GM13976 (cell line): ENCODE results near the gene BRIP1.

ENCODE experiments used
- DNase-seq: peaks from one replicate; pipeline ENCODE4 v3.0.0; 2012; ENCODE audit warnings: low spot score
- in situ Hi-C: fragments of 300-500 bp; cut with MboI; formaldehyde crosslinking; loops from one replicate; pipeline ENCODE4 v1.12.0; 2022; ENCODE audit warnings: low sequenced_read_pairs, mixed read lengths, inconsistent platforms; ENCODE audit not compliant: unreplicated experiment
- TF ChIP-seq, protein P1 (sequence below): IDR thresholded peaks from 2 replicates; pipeline ENCODE4 v1.5.1; 2012; ENCODE audit warnings: borderline replicate concordance, mild to moderate bottlenecking; ENCODE audit not compliant: insufficient read depth; ENCODE audit errors: extremely low read depth, missing control alignments, control extremely low read depth

The BRIP1 gene

DNA sequence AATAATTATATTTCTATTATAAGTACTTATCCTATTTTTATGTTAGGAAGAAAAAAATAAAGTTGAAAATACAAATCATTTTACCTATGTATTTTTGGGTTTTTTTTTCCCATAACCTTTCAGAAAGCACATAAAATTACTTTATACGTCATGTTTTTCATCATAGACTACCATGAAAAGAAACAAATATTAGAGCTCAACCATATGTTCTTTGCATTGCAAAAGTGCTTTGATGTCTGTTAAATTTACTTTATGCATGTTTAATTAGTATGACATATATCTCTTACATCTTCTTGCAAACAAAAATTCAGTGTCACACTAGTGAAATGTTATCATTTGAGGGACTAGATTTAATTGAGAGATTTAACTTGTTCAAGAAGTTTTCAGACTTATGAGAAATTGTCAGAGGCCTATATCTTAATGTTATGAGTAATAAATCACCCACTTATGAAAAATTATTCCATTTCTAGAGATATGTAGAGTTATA, 24.0 kb downstream of the BRIP1 start:
- in situ Hi-C loops: loop anchor here (25.0 kb wide), 1 partner anchor 427 kb away; no protein-coding TSS in a partner anchor
- TF ChIP-seq, protein P1, sequence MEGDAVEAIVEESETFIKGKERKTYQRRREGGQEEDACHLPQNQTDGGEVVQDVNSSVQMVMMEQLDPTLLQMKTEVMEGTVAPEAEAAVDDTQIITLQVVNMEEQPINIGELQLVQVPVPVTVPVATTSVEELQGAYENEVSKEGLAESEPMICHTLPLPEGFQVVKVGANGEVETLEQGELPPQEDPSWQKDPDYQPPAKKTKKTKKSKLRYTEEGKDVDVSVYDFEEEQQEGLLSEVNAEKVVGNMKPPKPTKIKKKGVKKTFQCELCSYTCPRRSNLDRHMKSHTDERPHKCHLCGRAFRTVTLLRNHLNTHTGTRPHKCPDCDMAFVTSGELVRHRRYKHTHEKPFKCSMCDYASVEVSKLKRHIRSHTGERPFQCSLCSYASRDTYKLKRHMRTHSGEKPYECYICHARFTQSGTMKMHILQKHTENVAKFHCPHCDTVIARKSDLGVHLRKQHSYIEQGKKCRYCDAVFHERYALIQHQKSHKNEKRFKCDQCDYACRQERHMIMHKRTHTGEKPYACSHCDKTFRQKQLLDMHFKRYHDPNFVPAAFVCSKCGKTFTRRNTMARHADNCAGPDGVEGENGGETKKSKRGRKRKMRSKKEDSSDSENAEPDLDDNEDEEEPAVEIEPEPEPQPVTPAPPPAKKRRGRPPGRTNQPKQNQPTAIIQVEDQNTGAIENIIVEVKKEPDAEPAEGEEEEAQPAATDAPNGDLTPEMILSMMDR: no peak
- DNase-seq: no peak

DNA sequence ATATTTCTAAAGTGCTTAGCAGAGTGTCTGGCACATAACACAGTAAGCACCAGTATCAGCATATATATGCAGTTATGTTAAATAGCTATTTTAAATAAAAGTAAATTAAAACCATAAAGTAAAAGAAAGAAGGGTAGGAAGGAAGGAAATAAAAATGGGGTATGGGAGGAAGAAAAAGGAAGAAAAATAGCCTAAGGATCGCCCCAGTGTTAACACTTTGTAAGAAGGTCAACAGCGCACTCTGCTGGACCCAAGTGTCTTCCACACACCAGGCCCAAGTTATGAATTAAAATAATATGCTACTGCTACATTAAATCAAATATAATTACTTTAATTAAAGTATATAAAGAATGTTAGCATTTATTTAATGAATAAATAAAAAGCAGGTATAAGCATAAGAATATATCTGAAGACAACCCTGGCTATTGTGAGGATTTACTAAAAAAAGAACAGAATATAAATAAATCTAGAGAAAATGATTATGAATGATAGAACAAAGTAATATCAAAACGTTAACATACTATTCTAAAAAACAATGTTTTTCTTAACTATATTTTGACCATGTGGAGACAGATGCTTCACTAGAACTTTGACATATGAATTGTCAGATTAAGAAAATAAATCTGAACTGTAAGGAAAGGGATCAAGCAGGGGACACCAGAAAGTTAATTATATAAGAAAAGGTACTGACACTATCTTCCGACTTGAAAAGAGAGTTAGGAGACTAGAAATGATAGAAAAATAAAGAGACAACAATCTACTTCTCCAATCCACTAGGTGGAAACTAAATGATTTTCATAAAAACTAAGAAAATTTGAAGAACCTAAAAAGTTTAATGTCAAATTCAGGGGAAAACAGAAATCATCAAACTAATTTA, 25.9 kb downstream of the BRIP1 start:
- peak; percentile 49 for DNase-seq
- in situ Hi-C loops: loop anchor here (25.0 kb wide), 1 partner anchor 425 kb away; no protein-coding TSS in a partner anchor
- TF ChIP-seq, protein P1: peak; percentile 64

DNA sequence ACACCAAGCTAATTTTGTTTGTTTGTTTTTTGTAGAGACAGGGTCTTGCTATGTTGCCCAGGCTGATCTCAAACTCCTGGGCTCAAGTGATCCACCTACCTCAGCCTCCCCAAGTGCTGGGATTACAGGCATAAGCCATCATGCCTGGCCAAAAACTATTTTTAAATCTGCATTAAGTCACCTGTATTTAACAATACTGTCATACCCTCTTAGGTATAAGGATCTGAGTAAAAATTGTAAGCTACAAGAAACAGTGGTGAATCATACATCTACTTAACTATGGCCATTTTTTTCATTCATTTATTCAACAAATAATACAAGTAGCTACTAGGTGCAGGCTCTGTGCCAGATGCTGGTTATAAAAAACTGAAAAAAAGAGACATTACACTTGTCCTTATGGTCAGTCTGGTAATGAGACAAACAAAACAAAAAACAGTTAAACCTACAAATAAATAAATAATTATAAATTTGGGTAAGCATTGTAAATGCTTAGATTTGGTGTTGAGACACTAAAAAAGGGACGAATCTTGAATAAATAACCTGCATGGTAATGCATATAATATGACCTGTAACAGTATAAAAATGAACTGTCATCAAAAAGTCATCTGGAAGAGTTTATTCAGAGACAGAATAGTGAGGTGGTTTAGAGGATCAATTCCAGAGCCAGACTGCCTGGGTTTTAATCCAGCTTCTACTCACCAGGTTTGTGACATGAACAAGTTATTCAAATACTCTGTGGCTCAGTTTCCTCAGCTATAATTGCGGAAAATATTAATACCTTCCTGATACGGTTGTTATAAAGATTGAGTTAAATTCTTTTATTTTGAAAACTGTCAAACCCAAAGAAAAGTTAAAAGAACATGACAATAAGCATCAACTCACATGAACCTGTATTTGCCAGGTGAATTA, 26.8 kb downstream of the BRIP1 start:
- TF ChIP-seq, protein P1: no peak
- DNase-seq: no peak

DNA sequence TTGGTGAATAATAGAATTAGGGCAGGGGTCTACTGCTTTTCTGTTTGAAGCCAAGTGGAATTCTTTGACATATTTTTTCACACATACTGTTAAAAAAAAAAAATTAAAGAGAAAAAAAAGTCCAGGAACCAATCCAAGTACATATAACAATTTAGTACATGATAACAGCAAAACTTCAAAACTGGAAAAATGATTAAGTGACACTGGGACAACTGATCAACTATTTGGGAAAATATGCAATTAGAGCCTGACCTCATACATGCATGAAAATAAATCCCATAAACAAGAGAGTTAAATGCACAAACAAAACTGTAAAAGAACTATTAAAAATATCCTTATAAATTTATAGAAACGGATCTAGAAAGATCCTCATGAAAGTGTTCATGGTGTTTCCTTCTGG, 27.7 kb downstream of the BRIP1 start:
- TF ChIP-seq, protein P1: no peak
- DNase-seq: no peak
- in situ Hi-C loops: loop anchor here (25.0 kb wide), 1 partner anchor 423 kb away; no protein-coding TSS in a partner anchor

More for the DNA sequence above, 26.8 kb downstream of the BRIP1 start:
- in situ Hi-C loops: loop anchor here (25.0 kb wide), 1 partner anchor 424 kb away; no protein-coding TSS in a partner anchor

DNA sequence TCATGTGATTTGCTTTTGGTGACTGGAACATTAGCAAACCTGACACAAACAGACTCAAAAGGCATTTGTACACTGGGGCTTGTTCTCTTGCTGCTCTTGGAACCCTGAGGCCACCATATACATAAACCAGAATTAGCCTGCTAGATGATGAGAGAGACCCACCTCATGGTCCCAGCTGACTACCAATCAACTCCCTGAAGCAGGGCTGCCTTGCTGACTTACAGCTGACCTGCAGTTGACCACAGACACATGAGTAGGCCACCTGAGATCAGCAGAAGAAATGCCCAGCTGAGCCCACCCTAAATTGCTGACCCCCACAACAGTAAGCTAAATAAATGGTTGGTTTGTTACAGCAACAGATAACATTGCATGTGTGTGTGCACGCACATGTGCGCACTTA, 28.7 kb downstream of the BRIP1 start:
- TF ChIP-seq, protein P1: no peak
- in situ Hi-C loops: loop anchor here (25.0 kb wide), 1 partner anchor 422 kb away; no protein-coding TSS in a partner anchor
- no peak for DNase-seq
